Measurements from ENCODE around the gene NEMF. TPM values are rescaled to one million over a fixed set of nuclear protein-coding genes. Genes with fewer than 3 reads are reported as not detected.

NEMF gene, protein sequence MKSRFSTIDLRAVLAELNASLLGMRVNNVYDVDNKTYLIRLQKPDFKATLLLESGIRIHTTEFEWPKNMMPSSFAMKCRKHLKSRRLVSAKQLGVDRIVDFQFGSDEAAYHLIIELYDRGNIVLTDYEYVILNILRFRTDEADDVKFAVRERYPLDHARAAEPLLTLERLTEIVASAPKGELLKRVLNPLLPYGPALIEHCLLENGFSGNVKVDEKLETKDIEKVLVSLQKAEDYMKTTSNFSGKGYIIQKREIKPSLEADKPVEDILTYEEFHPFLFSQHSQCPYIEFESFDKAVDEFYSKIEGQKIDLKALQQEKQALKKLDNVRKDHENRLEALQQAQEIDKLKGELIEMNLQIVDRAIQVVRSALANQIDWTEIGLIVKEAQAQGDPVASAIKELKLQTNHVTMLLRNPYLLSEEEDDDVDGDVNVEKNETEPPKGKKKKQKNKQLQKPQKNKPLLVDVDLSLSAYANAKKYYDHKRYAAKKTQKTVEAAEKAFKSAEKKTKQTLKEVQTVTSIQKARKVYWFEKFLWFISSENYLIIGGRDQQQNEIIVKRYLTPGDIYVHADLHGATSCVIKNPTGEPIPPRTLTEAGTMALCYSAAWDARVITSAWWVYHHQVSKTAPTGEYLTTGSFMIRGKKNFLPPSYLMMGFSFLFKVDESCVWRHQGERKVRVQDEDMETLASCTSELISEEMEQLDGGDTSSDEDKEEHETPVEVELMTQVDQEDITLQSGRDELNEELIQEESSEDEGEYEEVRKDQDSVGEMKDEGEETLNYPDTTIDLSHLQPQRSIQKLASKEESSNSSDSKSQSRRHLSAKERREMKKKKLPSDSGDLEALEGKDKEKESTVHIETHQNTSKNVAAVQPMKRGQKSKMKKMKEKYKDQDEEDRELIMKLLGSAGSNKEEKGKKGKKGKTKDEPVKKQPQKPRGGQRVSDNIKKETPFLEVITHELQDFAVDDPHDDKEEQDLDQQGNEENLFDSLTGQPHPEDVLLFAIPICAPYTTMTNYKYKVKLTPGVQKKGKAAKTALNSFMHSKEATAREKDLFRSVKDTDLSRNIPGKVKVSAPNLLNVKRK
- 60.5 and 83.0 TPM in 2 replicates for total RNA-seq (ENCODE audit: low replicate concordance)

DNA sequence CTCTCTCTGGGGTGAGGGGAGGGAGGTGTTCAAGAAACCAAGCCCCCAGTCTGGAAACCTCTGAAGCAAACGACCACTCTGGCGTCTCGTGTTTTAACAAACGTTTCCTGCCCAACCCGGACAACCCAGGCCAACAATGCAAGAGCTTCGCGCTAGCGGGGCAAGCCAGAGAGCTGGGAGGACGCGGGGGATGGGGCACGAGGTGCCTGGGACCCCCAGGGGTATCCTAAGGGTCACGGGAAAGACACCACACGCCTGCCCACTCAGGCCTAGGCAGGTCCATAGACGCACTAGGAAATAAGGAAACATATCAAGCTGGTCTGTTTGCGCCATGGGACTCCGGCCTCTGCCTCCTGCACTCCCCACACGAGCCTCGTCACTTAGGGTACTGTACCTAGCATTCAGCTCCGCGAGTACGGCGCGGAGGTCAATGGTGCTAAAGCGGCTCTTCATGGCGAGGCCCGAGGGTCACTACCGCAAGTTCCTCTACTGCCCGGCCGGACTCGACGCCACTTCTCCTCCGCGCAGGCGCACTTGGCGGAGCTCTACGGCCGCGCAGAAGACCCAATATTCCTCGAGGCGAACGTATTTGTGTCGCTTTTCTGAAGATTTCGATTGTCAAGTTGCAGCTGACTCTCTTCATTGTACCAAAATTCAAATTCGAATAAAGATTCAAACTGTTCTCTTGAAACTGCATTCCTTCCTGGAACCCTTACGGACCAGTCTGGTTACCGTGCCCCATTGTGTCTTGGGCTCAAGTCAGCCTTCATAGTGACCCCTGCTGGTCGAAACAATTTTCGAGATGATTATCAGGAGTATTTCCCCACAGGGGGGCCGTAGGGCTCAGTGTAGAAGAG is at the start of gene NEMF:
TSS of gene NEMF (minus strand) at position 488 of the 857 bp plus-strand sequence. CDS start at position 453, 35 bp downstream.
- Histone ChIP-seq H3K27ac (peak within 1 kb of the TSS; percentile 57), H3K27me3 (no peaks in the 10 kb centered on the region), H3K4me2 (peak within 1 kb of the TSS; percentile 85), H3K79me2 (ENCODE audit: low read depth) (peaks cover 46% of the 10 kb centered on the region), H3K4me3 (peak within 1 kb of the TSS; percentile 85), H3K36me3 (peaks cover 7% of the 10 kb centered on the region), H3K4me1 (peaks cover 10% of the 10 kb centered on the region), H3F3A (ENCODE audit: low read depth) (peaks cover 20% of the 10 kb centered on the region), H3K9me3 (ENCODE audit: low read depth) (no peaks in the 10 kb centered on the region), H4K20me1 (ENCODE audit: low read depth) (no peaks in the 10 kb centered on the region), H3K9ac (peak within 1 kb of the TSS; percentile 88), H2AFZ (replicated peaks) (peak within 1 kb of the TSS; percentile 99)
- no peak for TF ChIP-seq EZH2phosphoT487 (IDR thresholded peaks at IDR 0.05)
- TF ChIP-seq EZH2 (IDR thresholded peaks at IDR 0.05), result peak; percentile 25
- TF ChIP-seq, protein P1, sequence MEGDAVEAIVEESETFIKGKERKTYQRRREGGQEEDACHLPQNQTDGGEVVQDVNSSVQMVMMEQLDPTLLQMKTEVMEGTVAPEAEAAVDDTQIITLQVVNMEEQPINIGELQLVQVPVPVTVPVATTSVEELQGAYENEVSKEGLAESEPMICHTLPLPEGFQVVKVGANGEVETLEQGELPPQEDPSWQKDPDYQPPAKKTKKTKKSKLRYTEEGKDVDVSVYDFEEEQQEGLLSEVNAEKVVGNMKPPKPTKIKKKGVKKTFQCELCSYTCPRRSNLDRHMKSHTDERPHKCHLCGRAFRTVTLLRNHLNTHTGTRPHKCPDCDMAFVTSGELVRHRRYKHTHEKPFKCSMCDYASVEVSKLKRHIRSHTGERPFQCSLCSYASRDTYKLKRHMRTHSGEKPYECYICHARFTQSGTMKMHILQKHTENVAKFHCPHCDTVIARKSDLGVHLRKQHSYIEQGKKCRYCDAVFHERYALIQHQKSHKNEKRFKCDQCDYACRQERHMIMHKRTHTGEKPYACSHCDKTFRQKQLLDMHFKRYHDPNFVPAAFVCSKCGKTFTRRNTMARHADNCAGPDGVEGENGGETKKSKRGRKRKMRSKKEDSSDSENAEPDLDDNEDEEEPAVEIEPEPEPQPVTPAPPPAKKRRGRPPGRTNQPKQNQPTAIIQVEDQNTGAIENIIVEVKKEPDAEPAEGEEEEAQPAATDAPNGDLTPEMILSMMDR (IDR thresholded peaks at IDR 0.05), result peak; percentile 88
- Mint-ChIP-seq H3K4me3 (peak within 1 kb of the TSS; percentile 100), H3K27ac (peak within 1 kb of the TSS; percentile 100), H3K4me1 (peaks cover 15% of the 10 kb centered on the region), H3K36me3 (peaks cover 10% of the 10 kb centered on the region), H3K27me3 (ENCODE audit: insufficient read depth, low read depth) (no peaks in the 10 kb centered on the region), H3K9me3 (peaks cover 2% of the 10 kb centered on the region)
- peak; percentile 94 for DNase-seq (ENCODE audit: low spot score)

- no peak overlapping the region for H3K4me2 ChIP-seq
- H3K79me2 ChIP-seq (ENCODE audit: low read depth), result peaks cover 20% of the 10 kb centered on the region
- H3K4me3 Mint-ChIP-seq, result no peak overlapping the region
- no peaks in the 10 kb centered on the region for H3K9me3 ChIP-seq (ENCODE audit: low read depth)
- TF ChIP-seq EZH2 (IDR thresholded peaks at IDR 0.05), result no peak
- TF ChIP-seq, protein P1 (IDR thresholded peaks at IDR 0.05), result no peak
- TF ChIP-seq EZH2phosphoT487 (IDR thresholded peaks at IDR 0.05), result no peak
- H3K4me3 ChIP-seq, result no peak overlapping the region
- H3K9ac ChIP-seq, result no peak overlapping the region
- no peaks in the 10 kb centered on the region for H3F3A ChIP-seq (ENCODE audit: low read depth)
- peaks cover 14% of the 10 kb centered on the region for H4K20me1 ChIP-seq (ENCODE audit: low read depth)
- no peak overlapping the region for H3K27ac Mint-ChIP-seq
- no peak overlapping the region for H2AFZ ChIP-seq (replicated peaks)
- H3K27me3 ChIP-seq, result no peaks in the 10 kb centered on the region
- no peak for DNase-seq (ENCODE audit: low spot score)
- H3K27me3 Mint-ChIP-seq (ENCODE audit: insufficient read depth, low read depth), result no peaks in the 10 kb centered on the region
- peaks cover 6% of the 10 kb centered on the region for H3K4me1 ChIP-seq
- peaks cover 3% of the 10 kb centered on the region for H3K36me3 Mint-ChIP-seq
- no peaks in the 10 kb centered on the region for H3K36me3 ChIP-seq
- H3K9me3 Mint-ChIP-seq, result no peaks in the 10 kb centered on the region
- H3K27ac ChIP-seq, result no peak overlapping the region
- H3K4me1 Mint-ChIP-seq, result peaks cover 12% of the 10 kb centered on the region
Observed at GRCh38 chr14:49900973-49901372, 48.4 kb upstream of the NEMF start.

GRCh38 chr14:49898485-49898884 is 45.9 kb upstream of the NEMF start:
- no peaks in the 10 kb centered on the region for H3F3A ChIP-seq (ENCODE audit: low read depth)
- H3K79me2 ChIP-seq (ENCODE audit: low read depth), result peaks cover 45% of the 10 kb centered on the region
- H3K9me3 ChIP-seq (ENCODE audit: low read depth), result no peaks in the 10 kb centered on the region
- H3K27me3 ChIP-seq, result no peaks in the 10 kb centered on the region
- H4K20me1 ChIP-seq (ENCODE audit: low read depth), result peaks cover 39% of the 10 kb centered on the region
- H3K4me1 ChIP-seq, result peaks cover 24% of the 10 kb centered on the region
- H3K4me2 ChIP-seq, result no peak overlapping the region
- no peak overlapping the region for H3K27ac ChIP-seq
- no peak overlapping the region for H3K4me3 Mint-ChIP-seq
- H3K4me3 ChIP-seq, result no peak overlapping the region
- no peak overlapping the region for H3K9ac ChIP-seq
- DNase-seq (ENCODE audit: low spot score), result no peak
- no peaks in the 10 kb centered on the region for H3K27me3 Mint-ChIP-seq (ENCODE audit: insufficient read depth, low read depth)
- no peaks in the 10 kb centered on the region for H3K9me3 Mint-ChIP-seq
- peaks cover 34% of the 10 kb centered on the region for H3K4me1 Mint-ChIP-seq
- H3K27ac Mint-ChIP-seq, result peak overlapping the region; percentile 35
- no peak overlapping the region for H2AFZ ChIP-seq (replicated peaks)
- H3K36me3 ChIP-seq, result peaks cover 12% of the 10 kb centered on the region
- H3K36me3 Mint-ChIP-seq, result peaks cover 11% of the 10 kb centered on the region
- TF ChIP-seq, protein P1 (IDR thresholded peaks at IDR 0.05), result no peak
- TF ChIP-seq EZH2 (IDR thresholded peaks at IDR 0.05), result no peak
- no peak for TF ChIP-seq EZH2phosphoT487 (IDR thresholded peaks at IDR 0.05)
